HG03159 (cell line): Measurements from ENCODE around the gene TCP11.

Experiments
- ATAC-seq: cut with Tn5 transposase; IDR thresholded peaks from one replicate; pipeline ENCODE4 v1.9.1; 2021; ENCODE audit warnings: mild to moderate bottlenecking, moderate library complexity; ENCODE audit not compliant: unreplicated experiment

TCP11 gene

DNA sequence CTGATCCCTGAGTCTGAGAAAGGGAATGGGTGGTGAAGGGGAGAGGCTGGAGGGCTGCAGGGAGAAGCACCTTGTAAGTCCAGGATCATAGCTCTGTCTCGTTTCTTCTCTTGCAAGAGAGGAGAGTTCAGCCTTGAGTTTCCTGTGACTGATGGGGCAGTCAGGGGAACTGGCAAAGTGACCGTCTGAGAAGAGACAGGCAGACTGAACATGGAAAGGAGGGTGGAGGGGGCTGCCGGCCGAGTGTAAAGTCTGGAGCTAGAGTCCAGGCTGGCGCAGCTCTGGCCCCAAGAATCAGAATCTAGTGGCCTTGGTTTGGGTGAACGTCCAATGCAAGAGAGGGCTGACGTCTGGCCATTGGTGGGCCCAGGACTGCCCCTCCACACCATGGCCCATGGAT lies 72.5 kb downstream of the TCP11 start:
- ATAC-seq = no peak

DNA sequence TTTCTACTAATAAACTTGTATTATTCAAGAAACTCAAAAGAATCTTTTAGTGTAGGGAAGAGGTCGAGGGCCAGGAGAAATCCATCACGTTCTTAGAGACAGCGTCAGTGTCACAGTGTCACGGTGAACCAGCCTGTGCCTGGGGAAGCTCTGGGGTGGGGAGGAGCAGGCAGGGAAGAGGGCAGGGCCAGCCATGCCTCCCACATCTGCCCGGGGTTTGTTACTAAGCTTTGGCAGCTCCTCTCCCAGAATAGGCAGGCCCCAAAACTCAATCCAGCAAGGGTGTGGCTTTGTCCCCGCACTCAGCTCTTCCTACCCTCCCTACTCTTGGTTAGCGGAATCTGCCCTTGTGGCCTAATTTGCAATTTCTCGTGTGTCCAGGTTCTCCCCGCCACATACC lies 72.9 kb downstream of the TCP11 start:
- ATAC-seq = no peak
